HepG2 (cell line): Measurements from ENCODE around the gene ZDHHC8.

Experiments
- ARNT ChIP-seq: fragments of 450-650 bp; IDR thresholded peaks from 2 replicates; pipeline ENCODE4 v1.6.1; 2017
- CTCF ChIP-seq: sonication (generic); formaldehyde crosslinking; IDR thresholded peaks from 2 replicates; pipeline ENCODE4 v1.5.0; 2020; ENCODE audit warnings: mild to moderate bottlenecking, missing genetic modification reagents, moderate library complexity
- EZH2 ChIP-seq: conservative IDR thresholded peaks from 2 replicates; pipeline ENCODE4 v1.6.1; 2012; ENCODE audit warnings: mild to moderate bottlenecking, low read depth, low read length, moderate library complexity
- GABPA ChIP-seq, 2 experiments: IDR thresholded peaks; 2 replicates each; pipeline ENCODE4 v1.6.1; 2011 to 2016; ENCODE audit warnings: low read depth in 2 of 2, low read length in 1 of 2, missing biosample characterization in 1 of 2, missing genetic modification characterization in 1 of 2
- MAF1 ChIP-seq: sonication (generic); formaldehyde crosslinking; IDR thresholded peaks from 2 replicates; pipeline ENCODE4 v1.5.0; 2020; ENCODE audit warnings: missing genetic modification reagents, borderline replicate concordance
- MYNN ChIP-seq: sonication (generic); formaldehyde crosslinking; IDR thresholded peaks from 2 replicates; pipeline ENCODE4 v1.4.0; 2020; ENCODE audit warnings: mild to moderate bottlenecking, low read depth, missing genetic modification reagents
- POLR2A ChIP-seq, 2 experiments: IDR thresholded peaks; 2 replicates each; pipeline ENCODE4 v1.6.1; 2011; ENCODE audit warnings: low read depth in 2 of 2, low read length in 2 of 2, mild to moderate bottlenecking in 1 of 2, moderate library complexity in 1 of 2; ENCODE audit not compliant: insufficient read depth in 1 of 2
- YEATS4 ChIP-seq: sonication (generic); formaldehyde crosslinking; IDR thresholded peaks from 2 replicates; pipeline ENCODE4 v1.4.0; 2020; ENCODE audit warnings: missing genetic modification reagents, borderline replicate concordance
- ZFX ChIP-seq: sonication (generic); formaldehyde crosslinking; IDR thresholded peaks from 2 replicates; pipeline ENCODE4 v1.4.0; 2020; ENCODE audit warnings: mild to moderate bottlenecking, low read depth, missing genetic modification reagents, moderate library complexity
- ZNF10 ChIP-seq: sonication (generic); formaldehyde crosslinking; IDR thresholded peaks from 2 replicates; pipeline ENCODE4 v1.4.0; 2020; ENCODE audit warnings: mild to moderate bottlenecking, low read depth, missing genetic modification reagents, borderline replicate concordance
- ZNF205 ChIP-seq: IDR thresholded peaks from 2 replicates; pipeline ENCODE4 v1.6.1; 2018; ENCODE audit warnings: missing biosample characterization, missing genetic modification reagents
- ZNF292 ChIP-seq: sonication (generic); formaldehyde crosslinking; IDR thresholded peaks from 2 replicates; pipeline ENCODE4 v1.8.1; 2022; ENCODE audit warnings: mild to moderate bottlenecking, low read depth, missing genetic modification reagents, borderline replicate concordance

- TF ChIP-seq MAF1 (CRISPR knock-in tag) (no peak), ZNF292 (CRISPR knock-in tag) (no peak), CTCF (peak; percentile 65), ZFX (CRISPR knock-in tag) (peak; percentile 83), GABPA (IDR thresholded peaks at IDR 0.05; ENCODE audit: low read depth, low read length) (peak; percentile 91), GABPA (CRISPR knock-in tag; IDR thresholded peaks at IDR 0.05; ENCODE audit: low read depth) (peak; percentile 90), POLR2A (IDR thresholded peaks at IDR 0.05; ENCODE audit: insufficient read depth in 1 of 2, low read depth in 2 of 2, low read length in 2 of 2) (peak in 1 of 2 experiments; percentile 60; a peak in 2 of 4 replicates), ZNF205 (no peak; the same call in 1 of the 2 replicates), YEATS4 (CRISPR knock-in tag) (peak; percentile 91), ZNF10 (CRISPR knock-in tag) (no peak), EZH2 (no peak), MYNN (CRISPR knock-in tag) (no peak), ARNT (no peak)
Observed at GRCh38 chr22:20116951-20117632, 14.5 kb upstream of the ZDHHC8 start, which contains the start of gene TRMT2A.
